Glomerular endothelial cell (primary cell): ENCODE data around the gene STARD3NL. TPM values are rescaled to one million over a fixed set of nuclear protein-coding genes. Genes with fewer than 3 reads are reported as not detected.
"Not testable (repeated sequence)": the region's sequence is repeated elsewhere in the genome, so short reads cannot be mapped to it uniquely, and the experiment has no call there.

Source experiments
- DNase-seq: peaks from one replicate; pipeline ENCODE4 v3.0.0-alpha.2; 2011; ENCODE audit warnings: low read depth, low spot score; ENCODE audit errors: extremely low read depth
- total RNA-seq: library from RNA; depleted of rRNA; stranded (reverse); fragments of >200 nt; gene quantifications from 2 replicates; pipeline ENCODE4 v1.2.3, GENCODE V29; 2015

STARD3NL gene
- 76.7 and 81.9 TPM in 2 replicates for total RNA-seq

DNA sequence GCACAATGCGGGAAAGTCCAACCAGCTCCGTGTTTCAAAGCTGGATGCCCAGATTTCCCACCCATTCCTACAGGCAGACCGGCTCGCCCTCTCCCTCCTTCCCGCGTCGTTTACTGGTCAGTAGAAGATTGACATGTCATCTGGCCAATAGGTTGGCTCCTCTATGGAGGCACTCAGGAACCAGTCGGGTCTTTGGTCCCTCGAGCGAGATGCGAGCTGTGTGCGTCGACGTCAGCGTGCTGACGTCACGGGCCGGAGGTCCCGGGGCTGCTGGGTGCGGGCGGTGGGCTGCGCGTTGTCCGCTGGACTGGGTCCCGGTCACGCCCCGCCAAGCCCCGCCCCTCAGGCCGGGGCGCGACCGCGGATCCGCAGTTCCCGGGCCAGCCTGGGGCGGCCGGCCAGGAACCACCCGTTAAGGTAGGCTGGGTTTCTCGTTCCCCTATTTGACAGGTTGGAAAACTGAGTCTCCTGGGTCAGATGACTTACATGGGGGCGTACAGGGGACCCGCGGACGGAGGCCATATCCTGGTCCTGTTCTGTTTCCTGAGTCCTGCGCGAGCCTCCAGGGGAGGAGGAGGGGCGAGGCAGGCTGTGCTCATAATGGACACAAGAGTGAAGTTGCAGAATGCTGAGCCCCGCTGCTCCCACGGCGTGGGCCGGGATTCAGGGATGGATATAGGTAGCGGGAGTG lies at the start of gene STARD3NL:
TSS of gene STARD3NL (plus strand) at position 242 of the 691 bp plus-strand sequence. CDS start 29,260 bp downstream, outside the sequence.
- DNase-seq: peak; percentile 100

GRCh38 chr7:38129162-38129561 lies 48.9 kb upstream of the STARD3NL start:
- no peak for DNase-seq

DNA sequence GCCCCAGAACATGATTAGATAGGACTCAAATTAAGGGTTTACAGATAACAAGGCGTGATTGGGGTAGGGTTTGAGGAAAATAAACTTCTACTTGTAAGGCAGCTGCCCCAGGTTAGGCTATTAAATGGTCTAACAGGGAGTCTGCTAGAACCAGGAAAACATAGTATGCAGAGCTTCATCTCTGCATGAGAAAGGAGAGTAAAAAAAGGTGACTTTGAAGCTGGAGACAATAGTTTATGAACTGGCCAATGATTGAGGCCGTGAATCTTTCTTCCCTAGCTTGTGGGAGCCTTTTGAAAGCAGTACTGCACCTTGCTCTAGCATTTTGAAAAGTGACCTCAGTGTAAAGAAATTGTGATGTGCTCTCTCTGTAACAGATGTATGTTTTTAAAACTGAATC lies 48.5 kb upstream of the STARD3NL start:
- no peak for DNase-seq

DNA sequence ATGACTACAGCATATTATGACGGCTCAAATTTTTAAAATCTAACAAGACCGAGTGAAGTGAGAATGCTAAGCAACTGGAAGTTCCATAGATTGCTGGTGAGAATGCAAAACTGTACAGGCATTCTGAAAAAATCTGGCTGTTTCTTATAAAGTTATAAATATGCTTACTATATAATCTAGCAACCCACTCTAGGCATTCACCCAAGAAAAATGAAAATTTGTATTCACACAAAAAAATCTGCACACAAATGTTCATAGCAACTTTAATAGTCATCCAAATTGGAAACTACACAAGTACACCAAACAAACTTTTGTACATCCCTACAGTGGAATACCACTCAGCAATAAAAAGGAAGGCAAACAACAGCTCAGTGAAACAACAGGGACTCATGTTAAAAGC lies 39.9 kb upstream of the STARD3NL start:
- DNase-seq: no peak

- no peak for DNase-seq
Observed at GRCh38 chr7:38141187-38141586, 36.9 kb upstream of the STARD3NL start.

DNA sequence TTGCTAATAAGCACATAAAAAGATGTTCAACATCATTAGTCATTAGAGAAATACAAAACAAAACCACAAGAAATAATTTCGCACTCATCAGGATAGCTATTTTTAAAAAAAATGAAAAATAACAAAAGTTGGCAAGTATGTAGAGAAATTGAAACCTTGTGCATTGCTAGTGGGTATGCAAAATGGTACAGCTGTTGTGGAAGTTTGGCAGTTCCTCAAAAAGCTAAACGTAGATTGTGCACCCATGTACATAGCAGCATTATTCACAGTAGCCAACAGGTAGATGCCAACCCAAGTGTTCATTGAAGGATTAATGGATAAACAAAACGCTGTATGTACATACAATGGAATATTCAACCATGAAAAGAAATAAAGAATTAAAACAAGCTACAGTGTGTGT lies 35.3 kb upstream of the STARD3NL start:
- no peak for DNase-seq

- DNase-seq: no peak
Observed at GRCh38 chr7:38147005-38147404, 31.0 kb upstream of the STARD3NL start.

GRCh38 chr7:38151556-38151955 lies 26.5 kb upstream of the STARD3NL start:
- no peak for DNase-seq

- DNase-seq: no peak
Observed at GRCh38 chr7:38153515-38153914, 24.5 kb upstream of the STARD3NL start.

DNA sequence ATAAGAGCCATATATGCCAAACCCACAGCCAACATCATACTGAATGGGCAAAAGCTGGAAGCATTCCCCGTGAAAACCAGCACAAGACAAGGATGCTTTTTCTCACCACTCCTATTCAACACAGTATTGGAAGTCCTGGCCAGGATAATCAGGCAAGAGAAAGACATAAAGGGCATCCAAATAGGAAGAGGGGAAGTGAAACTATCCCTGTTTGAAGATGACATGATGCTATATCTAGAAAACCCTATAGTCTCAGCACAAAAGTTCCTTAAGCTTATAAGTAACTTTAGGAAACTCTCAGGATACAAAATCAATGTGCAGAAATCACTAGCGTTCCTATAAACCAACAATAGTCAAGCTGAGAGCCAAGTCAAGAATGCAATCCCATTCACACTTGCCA lies 23.8 kb upstream of the STARD3NL start:
- no peak for DNase-seq

DNA sequence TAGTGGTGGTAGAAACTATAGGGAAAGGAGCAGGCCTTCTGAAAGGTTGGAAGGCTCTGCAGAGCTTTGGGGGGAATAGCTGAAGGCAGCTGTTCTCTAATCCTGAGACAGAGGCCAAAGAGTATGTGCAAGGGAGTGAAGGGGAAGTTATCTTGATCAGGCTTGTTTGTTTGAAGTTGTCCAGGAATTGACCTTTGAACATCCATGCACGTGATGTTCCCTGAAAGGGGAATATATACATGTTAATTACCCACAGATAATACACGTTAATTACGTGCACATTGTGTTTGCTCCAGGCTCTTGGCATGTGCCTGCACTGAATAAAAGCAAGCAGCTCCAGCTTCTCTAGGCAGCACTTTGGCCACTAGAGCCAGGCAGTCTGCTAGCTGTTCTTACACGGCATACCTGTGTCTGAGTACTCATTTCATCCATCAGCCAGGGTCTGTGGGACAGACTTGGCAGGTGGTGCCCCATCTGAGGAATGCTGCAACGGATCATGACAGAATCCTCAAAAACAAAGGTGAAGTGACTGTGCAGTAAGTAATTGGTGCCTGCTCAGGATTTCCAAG lies 18.0 kb upstream of the STARD3NL start:
- no peak for DNase-seq

- DNase-seq: no peak
Observed at GRCh38 chr7:38162036-38162435, 16.0 kb upstream of the STARD3NL start.

GRCh38 chr7:38163671-38164070 lies 14.4 kb upstream of the STARD3NL start:
- DNase-seq: no peak

DNA sequence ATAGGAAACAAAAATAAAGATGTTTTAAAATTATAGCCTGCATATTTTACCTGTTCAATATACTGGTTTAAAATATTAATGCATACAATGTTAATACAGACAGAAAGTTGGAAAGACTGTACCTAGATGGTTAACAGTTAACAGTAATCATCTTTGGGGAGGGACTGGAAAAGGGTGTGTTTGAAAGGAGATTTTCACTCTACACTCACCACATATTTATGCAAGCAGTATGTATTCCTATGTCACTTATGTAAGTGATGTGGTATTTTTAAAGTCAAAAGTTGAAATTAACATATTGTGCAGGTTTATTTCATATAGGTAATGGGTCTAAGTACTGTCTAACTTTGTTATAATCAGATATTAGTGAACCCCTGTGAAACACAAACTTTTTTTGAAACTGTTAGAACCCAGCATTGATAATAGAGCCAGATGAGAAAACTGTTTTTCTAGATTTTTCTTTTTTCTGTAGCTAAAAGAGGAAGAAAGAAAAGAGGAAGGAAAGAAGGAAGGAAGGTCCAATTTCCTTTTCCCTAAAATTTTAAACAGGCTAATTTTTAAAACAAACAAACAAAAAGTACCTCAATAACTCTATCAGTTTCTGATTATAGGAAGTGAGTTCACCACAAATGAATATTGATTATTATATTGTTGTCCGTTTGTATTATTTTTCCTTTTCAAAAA lies 9.0 kb upstream of the STARD3NL start:
- DNase-seq: no peak

GRCh38 chr7:38169847-38170246 lies 8.2 kb upstream of the STARD3NL start:
- no peak for DNase-seq

DNA sequence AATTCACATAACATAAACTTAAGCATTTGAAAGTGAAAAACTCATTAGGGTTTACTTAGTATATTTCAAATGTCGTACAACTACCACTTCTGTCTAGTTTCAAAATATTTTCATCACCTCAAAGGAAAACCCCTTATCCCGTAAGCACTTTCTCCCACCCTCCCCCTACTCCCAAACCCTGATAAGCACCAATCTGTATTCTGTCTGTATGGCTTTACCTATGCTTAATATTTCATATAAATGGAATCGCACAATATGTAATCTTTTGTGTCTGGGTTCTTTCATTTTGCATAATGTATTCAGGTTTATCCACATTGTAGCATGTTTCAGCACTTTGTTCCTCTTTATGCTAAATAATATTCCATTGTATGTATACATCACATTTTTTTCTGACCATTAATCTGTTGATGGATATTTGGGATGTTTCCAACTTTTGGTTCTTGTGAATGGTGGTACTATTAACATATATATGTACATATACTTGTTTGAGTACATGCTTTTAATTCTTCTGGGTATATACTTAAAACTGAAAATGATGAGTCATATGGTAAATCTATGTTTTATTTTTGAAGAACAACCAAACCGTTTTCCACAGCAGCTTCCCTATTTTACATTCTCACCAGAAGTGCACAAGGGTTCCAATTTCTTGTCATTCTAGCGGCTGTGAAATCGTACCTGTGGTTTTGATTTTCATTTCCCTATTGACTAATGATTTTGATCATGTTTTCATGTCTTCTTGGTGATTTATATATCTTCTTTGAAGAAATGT lies 6.2 kb upstream of the STARD3NL start:
- no peak for DNase-seq

DNA sequence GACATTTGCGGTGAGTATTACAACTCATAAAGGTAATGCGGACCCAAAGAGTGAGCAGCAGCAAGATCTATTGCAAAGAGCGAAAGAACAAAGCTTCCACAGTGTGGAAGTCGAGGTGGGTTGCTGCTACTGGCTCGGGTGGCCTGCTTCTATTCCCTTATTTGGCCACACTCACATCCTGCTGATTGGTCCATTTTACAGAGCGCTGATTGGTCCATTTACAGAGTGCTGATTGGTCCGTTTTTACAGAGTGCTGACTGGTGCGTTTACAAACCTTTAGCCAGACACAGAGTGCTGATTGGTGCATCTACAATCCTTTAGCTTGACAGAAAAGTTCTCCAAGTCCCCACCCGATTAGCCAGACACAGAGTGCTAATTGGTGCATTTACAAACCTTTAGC lies 2.5 kb upstream of the STARD3NL start:
- not testable (repeated sequence) for DNase-seq

- DNase-seq: no peak
Observed at GRCh38 chr7:38177621-38178003, 433 bp upstream of the STARD3NL start.

GRCh38 chr7:38178695-38179344 lies 775 bp downstream of the STARD3NL start:
- no peak for DNase-seq

GRCh38 chr7:38179776-38180226 lies 1.8 kb downstream of the STARD3NL start:
- DNase-seq: no peak

GRCh38 chr7:38181111-38181510 lies 3.1 kb downstream of the STARD3NL start:
- no peak for DNase-seq
